NCI-H1694 treated with DMSO at 0.1 percent for 48 hours (cell line): Measurements from ENCODE around the gene S100A9.

Source experiments
- DNase-seq: peaks from one replicate; lab custom pipeline; 2025; lab: John Stamatoyannopoulos, UW

The S100A9 gene

DNA sequence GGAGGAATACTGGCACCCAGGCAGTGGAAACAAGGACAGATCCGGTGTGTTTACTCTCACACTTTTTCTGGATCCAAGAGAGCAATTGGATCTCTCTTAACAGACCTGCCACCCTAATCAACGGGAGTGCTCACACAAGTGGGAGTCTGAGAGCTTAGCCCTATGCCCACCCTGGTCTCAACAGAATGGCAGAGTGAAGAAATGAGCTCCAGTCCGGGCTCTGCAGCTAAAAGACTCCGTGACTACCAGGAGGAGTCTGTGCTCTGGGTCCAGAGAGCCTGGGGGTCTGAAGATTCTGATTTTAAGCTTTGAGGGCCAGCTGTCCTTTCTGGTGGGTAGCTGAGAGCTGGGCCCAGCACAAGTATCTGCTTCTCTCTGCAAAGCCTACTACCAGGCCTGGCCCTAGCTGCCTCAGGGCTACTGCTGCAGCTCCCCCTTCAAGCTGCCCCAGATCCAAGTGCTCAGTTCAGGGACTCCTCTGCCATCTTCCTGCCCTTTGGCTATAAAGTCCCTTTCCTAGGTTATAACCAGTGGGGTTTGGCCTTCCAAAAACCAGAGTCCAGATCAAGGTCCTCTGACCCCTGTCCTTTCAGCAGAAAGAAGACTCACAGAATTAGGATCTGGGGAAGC, 3.9 kb downstream of the S100A9 start:
- DNase-seq, result no peak

DNA sequence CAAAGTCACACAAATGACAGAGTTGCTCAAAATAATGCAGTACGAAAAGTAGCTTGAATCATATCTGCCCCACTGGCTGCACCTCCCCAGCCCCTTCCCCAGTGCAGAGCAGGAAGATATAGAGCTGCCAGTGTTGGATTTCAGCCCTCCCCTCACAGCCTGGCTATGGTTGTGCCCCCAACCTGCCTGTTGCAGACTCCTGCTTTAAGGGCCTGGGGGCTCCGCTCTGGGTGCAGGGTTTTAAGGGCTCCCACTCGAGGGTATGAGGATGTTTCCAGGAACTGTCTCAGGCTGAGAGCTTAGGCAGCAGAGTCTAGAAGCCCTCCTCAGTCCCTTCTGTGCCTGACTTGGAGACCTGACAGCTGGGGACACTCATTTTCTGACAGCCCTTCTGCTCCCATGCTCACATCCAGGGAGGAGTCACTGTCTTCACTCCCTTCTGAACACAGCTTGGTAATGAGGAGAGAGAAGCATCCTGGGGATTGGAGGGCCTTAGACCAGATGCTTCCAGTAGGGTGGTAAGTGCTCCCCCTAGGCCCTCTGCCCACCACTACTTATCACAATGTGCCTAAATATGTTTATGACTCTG, 4.6 kb downstream of the S100A9 start:
- peak; percentile 94 for DNase-seq

DNA sequence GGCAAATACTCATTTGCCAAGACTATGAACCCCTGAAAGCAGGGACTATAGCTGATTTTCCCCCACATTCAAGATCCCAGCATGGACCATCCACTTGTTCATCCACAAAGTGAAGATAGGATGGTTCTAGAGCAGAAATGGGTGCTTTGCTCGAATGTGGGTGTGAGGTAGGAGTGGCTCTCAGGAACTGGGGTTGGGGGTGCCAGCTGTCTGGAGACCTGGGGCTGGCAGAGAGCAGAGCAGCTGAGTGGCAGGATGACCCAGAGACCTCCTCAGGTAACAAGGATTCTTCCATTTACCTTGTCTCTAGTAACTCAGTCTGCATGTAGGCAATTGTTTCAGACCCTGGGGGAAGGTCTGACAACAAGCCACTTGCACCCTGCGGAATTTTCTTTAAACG, 6.0 kb downstream of the S100A9 start:
- DNase-seq, result no peak

DNA sequence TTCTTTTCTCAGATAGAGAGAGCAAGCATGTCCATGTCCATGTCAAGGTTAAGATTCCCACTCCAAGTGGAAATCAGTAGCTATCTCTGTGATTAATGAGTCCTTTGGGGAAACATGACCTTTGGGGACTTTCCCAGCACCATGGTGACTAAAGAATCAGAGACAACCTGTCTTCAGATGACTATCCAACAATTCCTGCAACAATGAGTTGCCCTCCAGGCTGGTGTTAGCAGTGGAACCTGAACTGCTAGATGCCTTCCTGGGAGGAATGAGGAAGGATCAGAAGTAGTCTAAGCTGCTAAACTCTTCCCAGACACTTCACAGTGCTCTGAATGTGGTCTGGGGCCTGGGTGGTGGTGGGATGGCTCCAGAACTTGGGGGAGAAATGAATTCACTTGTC, 6.5 kb downstream of the S100A9 start:
- DNase-seq, result no peak

DNA sequence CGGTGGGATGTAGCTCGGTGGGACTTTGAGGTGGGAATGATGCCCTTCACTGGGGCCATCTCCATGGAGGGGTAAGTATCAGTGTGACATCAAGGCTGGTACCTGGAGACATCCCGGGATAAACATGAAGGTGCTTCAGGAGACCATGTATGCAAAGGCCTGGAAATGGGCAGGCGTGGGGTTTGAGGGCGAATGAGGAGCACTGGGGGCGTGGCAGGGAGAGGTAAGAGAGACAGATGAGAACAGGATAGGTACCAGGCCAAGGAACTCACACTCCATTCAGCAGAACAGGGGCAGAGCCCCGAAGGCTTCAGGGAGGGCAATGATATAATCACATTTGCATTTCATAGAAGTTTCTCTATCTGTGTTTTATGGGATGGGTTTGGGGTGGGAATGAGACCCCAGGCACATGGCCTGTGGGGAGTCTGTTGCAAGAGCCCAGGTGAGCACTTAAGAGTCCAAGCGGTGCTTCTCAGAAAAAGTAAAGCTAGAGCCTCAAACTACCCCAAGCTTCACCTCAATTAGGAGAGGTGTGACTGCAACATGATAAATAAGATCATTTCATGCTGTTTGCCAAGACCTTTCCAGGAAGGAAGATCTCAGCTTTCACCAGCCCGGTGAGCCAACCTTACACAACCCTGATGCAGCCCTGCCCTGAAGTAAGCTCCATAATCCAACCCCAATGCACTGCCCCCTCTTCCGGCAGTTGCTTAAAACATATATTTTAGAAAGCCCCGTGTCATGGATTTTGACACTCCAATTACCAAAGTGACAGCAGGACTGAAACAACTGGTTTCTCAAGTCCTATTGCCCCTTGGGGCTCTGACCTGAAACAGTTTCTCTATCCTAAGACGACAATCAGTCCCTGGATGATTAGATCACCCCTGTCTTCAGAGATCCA, 7.4 kb downstream of the S100A9 start:
- no peak for DNase-seq

DNA sequence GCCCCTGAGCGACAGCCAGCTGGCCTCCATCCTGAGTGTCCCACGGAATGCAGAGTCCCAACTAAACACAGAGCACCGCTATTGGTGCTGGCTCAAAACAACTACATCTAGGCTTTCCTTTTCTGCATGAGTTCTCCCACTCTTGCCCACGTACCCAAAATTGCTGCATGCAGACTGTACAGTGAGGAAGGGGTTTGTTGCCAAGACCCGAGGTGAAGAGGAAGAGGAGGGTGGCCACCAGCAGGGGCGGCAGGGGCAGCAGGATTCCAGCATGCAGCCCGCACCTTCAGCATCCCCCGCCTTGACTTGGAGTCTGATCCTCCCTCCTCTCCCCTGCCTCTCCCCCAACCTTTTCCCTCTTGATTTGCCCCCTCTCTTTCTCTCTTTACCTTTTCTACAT, 8.0 kb downstream of the S100A9 start:
- no peak for DNase-seq

DNA sequence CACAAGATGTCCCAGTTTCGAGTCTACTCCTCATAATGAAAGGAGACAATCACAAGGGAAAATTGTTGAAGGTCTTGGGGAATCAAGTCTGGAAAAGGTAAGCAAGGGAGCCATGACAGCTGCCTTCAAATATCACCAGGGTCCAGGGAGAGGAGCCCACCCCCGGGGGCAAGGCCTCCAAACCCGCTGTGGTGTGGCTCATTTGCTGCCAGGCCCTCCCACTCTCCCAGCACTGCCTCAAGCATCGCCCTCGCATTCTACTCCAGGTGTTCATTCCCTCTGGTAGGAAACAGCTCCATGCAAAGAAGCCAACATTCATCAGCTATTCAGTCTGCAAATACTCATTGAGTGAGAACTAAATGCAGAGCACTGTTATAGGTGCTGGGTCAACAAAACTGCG, 8.6 kb downstream of the S100A9 start:
- no peak for DNase-seq

DNA sequence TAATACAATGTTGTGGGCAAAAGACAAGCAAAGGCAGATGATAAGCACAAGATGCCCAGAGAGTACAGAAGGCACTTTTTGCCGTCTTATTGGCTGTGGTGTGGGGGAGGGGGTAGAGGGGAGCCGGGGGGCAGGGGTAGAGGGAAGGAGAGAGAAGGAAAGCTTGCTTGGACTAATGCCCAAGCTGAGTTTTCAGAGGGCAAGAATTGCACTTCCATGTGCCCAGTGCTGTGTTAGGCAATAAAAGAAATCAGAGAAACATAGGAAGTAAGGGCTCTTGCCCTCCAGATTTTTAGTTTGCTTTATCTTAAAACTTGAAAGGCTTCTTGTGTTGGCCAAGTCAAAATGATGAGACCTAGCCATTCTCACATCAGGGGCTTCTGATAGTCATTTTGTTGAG, 9.4 kb downstream of the S100A9 start:
- no peak for DNase-seq

DNA sequence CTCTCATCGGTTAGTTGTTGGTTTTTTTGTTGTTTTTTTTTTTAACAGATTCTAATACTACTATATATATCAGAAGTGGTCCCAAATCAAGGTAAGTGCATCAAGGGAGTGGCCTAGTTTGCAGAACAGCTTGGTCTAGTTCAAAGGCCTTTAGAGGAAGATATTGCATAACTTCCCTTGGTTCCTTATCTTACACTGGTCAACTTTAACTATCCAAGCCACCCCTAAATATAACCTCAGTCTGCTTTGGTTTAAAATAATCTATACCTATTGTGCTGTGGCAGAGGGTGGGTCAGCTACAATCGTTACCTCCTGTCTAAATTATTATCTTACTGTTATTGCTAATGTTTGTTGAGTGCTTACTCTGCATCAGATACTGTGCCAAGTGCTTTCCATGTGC, 10.8 kb downstream of the S100A9 start:
- no peak for DNase-seq

DNA sequence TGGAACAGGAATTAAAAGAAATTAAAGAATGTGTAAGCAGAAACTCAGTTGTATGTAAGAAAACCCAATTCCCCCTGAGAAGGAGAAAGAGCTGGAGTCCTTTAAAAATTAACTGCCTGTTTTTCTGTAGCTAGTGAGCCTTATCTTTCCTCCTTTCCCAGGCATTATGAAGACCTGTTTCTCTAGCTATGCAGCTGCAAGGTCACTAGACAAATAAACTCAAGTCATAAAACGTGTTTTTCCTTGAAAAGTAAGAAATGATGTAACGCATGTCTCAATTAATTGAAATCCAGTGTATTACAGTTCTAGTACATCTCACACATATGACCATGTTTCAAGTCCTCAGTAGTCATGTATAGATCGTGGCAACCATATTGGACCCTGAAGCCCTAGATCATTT, 12.5 kb downstream of the S100A9 start:
- DNase-seq, result no peak

DNA sequence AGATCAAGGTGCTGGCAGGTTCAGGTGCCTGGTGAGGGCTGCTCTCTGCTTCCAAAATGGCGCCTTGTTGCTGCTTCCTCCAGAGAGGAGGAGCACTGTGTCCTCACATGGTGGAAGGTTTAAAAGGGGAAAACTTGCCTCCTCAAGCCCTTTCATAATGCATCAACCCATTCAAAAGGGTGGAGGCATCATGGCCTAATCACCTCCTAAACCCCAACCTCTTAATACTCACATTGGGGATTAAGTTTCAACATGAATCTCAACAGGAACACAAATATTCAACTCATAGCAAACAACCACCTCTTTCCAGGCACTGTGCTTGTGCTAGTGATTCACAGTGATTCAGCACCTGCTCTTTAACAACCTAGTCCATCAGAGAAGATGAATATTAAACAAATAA, 13.6 kb downstream of the S100A9 start:
- DNase-seq, result no peak

DNA sequence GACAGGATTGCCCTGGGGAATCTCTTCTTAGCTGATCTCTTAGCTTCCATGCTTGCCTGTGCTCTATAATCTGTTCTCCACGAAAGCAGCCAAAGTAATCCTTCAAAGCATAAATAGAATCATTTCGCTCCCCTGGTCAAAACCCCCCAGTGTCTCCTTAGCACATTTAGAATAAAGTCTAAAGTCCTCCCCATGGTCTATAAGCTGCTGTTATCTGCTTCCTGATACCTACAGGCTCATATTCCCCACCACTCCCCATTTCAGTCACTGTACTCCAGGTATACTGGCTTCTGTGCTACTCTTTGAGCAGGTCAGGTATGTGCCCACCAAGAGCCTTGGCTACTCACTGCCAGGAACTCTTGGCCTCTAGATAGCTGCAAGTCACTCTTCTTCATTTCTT, 14.9 kb downstream of the S100A9 start:
- DNase-seq, result no peak

DNA sequence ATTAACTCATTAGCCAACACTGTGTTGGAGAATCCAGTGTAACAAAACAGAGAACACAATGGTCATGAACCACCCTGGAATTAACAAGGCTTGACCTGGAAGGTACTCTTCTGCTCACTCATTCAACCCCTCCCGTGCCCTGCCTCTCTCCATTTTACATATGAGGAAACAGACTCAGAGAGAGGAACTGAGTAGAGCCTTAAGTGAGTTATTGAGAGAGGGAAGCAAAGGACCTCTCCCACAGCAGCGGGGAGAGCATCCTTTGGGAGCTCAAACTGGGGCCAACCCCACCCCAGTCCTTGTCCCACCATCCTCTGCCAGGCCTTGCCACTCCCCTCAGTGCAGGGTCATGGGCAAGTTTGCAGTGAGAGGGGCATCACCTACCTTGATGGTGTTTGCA, 16.4 kb downstream of the S100A9 start:
- DNase-seq, result no peak

DNA sequence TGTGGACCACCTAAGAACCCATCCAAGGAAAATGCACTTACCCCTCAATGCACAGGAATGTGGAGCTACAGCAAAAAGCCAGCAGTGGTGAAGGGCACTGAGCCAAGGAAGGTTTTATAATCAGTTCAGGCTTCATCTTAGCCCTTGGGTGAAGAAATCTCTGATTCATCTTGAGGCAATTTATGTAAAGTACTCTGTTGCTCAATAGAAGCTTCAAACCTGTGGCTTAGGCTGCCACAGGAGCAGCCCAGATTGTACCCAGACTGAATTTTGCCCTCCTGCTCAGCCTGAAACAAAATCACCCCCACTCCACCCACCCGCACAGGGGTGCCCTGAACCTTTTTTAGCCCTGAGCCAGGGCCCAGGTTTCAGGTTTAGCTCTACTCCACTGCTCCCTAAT, 17.9 kb downstream of the S100A9 start, which contains the start of gene S100A12:
Gene S100A12 (minus strand): TSS at position 111 of the 400 bp plus-strand sequence. CDS start 1,029 bp downstream, outside the sequence.
- DNase-seq, result no peak

DNA sequence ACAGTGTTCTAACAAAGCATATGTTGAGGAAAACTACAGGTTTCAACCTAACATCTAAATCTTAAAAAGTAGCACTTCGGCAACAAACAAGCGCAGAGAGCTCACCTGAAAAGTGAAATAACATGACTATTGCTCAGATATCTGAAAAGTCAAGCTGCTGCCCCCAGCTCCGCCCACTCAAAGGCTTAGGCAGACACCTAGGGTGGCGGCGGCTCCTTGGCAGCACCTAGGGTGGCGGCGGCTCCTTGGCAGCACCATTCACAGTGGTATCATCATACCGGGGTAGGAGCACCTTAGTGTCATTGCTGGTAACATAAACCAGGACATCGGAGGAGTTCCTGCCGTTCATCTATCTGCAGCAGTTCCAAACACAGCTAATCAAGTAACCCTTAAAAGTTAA, 21.9 kb downstream of the S100A9 start:
- DNase-seq, result no peak

DNA sequence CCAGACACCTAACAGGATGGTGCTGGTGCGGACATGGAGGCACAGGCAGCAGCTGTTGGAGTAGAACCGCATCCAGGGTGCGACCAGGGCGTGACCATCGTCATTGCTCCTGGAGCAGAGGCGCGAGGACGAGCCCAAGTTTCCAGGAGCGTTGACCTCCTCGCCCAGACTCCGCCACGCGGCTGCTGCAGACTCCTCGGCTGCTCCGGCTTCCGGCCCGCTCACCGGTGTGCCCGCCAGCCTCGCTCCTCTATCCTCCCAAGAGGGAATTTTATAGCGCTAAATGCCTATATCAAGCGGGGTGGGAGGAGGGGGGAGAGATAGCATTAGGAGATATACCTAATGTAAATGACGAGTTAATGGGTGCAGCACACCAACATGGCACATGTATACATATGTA, 23.1 kb downstream of the S100A9 start:
- no peak for DNase-seq

DNA sequence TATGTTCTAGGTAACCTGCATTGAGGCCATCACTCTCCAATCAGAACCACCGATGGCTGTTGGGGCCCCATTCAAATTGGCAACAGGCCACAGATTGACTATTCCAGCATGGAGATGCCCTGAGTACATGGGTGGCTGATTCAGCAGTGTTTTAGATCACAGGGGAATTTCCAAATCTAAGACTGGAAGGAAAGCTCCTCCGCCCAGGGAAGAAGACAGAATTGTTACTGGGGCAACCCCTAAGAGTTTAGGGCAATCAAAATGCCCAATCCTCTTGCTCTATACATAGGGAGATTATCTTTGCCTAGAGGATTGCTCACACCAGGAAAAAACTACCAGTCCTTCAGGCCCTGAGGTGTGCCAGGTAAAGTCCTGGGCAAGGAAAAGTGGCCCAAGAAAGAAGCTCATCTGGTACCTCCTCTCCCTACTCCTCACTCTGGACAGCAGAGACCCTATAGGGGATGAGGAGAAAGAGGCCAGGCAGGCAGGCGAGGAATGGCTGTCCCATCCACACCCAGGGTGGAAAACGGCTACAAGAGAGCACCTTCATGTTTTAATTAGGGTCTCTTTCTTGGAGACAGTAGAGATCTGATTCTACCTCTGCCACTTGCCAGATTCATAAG, 27.4 kb downstream of the S100A9 start:
- no peak for DNase-seq

DNA sequence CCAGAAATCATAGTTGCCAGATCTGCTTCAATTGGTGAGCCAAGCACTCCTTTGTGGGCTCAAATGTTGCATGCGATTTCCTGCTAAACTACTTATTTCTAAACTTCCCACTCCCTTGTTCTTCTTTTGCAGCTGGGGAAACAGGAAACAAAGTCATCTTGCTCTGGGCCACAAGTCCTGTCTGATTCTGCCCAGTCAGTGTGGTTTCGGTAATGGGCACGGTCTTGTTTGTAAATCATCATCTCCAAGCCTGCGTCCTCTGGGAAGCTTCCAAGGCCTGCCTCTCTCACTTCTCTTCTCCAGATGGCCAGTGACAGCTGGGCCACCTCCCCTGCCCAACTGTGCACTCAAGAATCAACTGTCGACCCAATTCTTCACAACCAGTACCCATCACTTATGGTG, 28.8 kb downstream of the S100A9 start:
- peak; percentile 84 for DNase-seq

DNA sequence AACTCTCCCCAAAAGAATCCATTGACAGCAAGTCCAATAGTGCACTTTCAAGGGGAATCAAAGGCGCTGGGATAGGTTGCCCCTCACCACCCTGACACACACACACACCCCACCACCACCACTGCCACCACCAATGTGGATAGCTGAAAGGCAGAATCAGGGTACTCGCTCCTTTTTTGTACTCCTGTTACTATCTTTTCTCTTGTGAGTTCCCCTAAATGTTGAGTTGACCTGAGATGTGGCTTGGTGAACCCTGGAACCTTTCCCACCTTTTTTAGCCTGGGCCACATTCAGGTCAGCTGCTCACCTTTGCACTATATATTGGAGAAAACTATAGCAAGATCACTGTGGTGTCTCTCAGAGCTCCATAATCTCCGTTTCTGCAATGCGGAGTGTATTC, 29.3 kb downstream of the S100A9 start:
- no peak for DNase-seq

DNA sequence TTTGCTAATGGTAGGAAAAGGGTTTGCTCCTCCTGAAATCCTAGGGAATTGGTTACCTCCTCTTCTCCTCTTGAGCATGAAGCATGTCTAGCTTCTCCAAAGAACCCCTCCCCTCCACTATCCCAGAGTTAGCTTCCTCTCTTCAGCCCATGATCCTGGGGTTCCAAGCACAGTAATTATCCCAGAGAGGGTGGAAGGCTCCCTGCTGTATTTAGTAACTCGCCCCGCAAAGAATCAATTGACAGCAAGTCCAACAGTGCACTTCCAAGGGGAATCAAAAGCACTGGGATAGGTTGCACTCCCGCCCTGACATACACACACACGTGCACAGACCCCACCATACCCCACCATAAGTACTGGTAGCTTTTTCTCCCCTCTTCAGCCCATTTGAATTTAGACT, 30.1 kb downstream of the S100A9 start:
- no peak for DNase-seq

DNA sequence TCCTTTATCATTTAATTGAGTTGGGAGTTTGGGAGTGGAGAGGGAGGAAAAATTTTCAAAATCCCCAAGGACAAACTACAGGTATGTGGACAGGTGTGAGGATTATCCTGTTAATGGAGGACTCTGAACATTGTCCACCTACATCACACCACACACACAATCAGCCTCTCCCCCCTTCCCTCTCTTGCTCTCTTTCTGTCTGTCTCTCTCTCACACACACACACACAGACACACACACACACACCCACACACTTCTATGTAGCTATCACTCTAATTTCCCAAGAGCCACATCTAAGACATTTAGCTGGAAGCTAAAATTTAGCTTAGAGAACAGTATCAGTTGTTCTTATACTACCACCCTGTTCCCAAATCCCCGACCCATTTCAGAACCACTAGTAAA, 31.7 kb downstream of the S100A9 start:
- DNase-seq, result no peak

DNA sequence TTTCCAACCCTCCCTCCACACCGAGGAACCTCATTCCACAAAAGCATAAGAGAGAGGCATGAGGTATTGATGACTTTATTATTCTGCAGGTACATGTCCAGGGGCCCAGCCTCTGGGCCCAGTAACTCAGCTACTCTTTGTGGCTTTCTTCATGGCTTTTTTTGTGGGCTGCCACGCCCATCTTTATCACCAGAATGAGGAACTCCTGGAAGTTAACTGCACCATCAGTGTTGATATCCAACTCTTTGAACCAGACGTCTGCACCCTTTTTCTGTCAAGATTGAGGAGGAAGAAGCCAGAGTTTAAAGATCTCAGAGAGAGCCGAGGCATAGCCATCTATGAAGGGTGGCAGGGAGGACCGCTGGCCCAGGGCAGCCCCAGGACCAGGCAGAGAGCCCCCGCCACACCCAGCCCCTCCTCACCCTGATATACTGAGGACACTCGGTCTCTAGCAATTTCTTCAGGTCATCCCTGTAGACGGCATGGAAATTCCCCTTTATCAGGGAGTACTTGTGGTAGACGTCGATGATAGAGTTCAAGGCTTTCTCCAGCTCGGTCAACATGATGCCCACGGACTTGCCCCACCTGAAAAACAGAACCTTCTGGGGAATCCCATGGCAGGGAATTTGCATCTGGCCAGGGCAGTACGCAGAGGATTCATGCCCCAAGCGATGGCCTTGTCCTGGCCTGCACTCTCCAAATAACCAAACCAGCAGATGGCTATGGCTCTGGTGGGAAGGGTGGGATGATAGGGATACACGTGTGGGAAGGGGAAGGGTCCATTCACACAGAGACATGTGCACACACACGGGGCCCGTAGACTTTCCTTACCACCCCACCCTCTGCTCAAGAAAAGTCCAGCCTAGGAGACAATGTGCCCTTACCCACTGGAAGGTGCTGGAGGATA, 32.6 kb downstream of the S100A9 start:
- no peak for DNase-seq
